ENCODE data around the gene QRICH2.

Gene QRICH2

DNA sequence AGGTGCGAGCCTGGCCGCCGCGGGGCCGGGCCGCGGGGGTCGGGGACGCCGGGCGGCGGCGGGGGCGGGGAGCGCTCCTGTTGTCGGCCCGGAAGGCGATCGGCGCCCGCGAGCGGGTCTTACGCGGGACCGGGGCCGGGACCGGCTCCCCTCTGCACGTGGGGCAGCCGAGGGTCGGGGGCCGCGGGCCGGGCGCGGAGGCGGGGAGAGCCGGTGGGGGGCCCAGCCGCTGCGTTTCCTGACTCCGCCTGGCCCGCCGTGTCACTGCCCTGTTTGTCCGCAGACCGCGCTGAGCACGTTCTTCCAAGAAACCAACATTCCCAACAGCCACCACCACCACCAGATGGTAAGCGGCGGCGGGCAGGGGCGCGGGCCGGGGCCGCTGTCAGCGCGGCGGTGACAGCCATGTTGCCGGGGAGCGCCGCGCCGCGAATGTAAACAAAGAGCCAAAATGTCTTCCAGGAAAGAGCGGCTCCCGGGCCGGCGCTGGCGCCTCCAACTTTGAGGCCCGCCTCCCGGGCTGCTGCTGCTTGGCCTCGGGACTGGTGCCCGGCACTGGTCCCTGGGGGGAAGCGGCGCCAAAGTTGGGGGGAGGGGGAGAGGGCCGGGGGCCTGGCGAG, 42.3 kb downstream of the QRICH2 start:
- peak; percentile 46 to 63 for DNase-seq

DNA sequence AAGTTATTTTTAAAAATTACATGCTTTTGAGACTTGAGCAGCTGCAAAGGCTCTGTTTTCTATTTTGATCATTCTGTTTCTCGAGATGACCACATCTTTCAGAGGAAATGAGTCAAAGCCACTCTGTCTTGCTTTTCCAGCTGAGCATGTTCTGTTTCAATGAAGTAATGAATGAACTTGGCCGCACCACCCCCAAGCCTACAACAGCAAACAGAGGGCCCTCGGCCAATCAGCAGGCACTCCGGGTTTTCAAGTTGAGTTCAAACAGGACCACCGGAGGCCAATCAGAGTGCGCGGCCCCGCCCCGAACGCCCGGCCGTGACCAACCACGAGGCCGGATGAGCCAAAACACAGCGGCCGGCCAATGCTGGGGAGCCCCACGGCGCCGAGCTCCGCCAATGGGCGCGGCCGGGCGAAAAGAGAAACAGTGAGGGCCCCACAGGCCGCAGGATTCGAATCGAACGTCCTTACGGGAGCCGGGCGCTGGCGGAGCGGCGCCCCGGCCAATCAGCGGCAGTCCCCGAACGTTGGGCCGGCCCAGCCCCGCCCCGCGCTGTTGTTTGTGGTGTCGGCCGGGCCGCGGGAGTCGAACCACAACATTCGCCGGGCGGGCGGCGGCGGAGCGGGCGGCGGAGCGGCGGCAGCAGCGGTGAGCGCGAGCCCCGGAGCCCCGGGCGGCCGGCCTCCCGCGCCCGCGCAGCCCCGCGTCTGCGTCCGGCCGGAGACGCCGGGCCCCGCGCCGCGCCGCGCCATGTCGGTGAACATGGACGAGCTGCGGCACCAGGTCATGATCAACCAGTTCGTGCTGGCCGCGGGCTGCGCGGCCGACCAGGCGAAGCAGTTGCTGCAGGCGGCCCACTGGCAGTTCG, 43.1 kb downstream of the QRICH2 start, which contains the start of gene UBALD2:
Gene UBALD2, plus strand, starts transcription at position 594 of the 869 bp plus-strand sequence. Its CDS starts 158 bp downstream, at position 752.
- peak; percentile 99 for DNase-seq

DNA sequence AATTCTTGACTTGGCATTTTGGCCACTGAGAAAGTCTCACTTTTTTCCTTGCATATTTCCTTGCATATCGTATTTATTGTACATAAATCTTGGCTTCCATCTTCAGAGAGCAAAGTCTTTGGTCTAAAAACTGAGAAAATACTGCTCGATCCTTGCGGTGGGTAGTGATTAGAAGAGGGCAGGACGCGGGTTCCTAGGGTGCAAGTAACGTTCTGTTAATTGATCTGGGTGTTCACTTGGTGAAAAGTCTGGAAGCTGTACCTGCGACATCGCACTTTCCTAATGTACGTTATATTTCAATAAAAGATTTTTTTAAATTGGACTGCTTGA, 43.7 kb downstream of the QRICH2 start:
- DNase-seq: no peak

DNA sequence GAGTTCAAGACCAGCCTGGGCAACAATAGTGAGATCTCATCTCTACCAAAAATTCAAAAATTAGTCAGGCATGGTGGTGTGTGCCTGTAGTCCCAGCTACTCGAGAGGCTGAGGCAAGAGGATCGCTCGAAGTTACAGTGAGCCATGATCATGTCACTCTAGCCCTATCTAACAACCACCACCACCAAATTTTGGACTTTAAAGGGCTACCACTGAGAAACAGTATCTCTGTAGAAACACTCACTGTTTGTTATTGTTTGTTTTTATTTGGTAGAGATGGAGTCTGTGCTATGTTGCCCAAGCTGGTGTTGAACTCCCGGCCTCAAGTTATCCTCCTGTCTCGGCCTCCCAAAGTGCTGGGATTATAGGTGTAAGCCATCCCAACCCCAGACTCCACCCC, 44.2 kb downstream of the QRICH2 start:
- DNase-seq: no peak

DNA sequence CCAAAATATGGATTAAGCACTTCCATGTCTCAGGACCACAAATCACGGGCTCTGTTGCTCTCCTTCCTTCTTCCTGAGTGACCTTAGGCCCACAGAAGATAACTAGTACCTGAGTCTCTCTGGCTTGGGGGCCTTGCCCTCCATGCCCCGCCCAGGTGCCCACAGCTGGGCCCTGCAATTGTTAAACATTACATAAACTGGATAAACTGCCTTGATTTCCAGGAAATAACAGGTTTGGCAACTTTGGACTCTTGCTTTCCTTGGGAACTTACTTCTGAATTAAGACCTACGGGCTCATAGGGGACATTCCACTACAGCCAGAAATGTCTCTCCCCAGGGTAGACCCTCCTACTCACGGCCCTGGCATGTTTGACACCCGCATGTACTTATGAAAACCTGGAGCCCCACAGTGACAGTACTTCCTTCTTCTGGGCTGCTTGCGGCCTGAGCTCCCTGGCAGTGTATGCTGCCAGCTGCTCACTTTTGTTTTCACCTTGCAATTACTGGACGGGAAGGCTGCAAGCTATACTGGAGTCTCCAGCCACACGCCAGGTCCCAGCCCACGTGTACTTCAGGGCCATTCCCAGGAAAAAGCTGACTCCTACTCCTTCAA, 45.2 kb downstream of the QRICH2 start:
- DNase-seq: peak in 1 of 2 donors; percentile 49

DNA sequence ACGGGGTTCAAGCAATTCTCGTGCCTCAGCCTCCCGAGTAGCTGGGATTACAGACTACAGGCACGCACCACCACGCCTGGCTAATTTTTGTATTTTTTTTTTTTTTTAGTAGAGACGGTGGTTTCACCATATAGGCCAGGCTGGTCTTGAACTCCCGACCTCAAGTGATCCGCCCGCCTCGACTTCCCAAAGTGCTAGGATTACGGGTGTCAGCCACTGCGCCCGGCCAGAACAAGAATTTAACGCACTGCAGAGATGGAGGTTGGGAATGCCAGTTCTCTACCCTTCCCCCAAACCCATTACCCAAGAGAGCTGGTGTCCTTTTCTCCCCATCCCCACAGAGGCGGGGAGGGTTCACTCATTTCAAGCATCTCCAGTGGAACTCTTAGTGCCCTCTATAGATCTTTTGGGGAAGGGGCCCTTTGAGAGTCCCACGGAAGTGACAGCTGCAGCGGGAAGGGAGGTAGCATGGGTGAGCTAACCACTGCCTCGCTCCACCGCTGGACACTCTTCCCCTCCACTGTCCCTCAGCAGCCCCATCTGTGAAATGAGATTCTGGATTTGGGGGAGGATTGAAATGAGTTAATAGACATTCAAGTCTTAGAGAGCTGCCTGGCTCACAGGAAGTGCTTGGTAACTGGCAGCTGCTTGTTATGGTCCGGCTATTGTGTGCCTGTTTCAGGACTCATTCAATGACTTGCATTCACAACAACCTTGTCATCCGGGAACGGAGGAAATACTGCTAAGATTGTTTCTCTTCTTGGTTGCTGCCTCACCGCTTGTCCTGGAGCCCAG, 46.5 kb downstream of the QRICH2 start:
- DNase-seq: no peak

DNA sequence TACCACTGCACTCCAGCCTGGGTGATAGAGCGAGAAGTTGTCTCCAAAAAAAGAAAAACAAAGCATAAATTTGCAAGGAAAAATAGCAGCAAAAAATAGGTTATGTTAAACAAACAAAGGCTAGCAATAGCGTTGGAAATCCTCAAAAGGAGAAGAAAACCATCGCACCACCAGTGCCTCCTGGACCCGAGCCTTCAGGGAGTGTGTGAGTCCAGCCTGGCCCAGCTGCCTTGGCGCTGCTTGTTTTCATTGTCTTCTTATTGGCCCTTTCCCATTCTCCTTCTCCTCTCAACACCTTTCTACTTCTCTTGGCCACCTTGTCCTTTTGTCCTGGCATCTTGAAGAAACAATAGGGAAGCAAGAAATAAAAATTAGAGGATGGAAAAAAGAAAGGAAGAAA, 47.4 kb downstream of the QRICH2 start:
- no peak for DNase-seq

DNA sequence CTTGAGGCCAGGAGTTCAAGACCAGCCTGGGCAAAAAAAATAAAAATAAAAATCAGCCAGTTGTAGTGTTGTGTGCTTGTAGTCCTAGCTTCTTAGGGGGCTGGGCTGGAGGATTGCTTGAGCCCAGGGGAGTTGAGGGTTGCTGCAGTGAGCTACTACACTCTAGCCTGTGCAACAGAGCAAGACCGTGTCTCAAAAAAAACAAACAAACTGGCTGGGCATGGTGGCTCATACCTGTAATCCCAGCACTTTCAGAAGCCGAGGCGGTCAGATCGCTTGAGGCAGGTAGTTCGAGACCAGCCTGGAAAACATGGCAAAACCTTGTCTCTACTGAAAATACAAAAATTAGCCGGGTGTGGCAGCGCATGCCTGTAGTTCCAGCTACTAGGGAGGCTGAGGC, 47.9 kb downstream of the QRICH2 start:
- no peak for DNase-seq

DNA sequence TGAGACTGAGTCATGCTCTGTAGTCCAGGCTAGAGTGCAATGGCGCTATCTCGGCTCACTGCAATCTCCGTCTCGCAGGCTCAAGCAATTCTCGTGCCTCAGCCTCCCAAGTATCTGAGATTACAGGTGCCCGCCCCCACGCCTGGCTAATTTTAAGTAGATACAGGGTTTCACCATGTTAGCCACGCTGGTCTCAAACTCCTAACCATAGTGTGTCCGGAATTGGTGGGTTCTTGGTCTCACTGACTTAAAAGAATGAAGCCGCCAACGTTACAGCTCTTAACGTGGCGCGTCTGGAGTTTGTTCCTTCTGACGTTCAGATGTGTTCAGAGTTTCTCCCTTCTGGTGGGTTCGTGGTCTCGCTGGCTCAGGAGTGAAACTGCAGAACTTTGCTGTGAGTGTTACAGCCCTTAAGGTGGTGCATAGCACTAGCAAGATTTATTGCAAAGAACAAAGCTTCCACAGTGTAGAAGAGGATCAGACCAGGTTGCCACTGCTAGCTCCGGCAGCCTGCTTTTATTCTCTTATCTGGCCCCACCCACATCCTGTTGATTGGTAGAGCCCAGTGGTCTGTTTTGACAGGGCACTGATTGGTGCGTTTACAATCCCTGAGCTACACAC, 51.5 kb downstream of the QRICH2 start:
- peak; percentile 72 to 74 for DNase-seq

DNA sequence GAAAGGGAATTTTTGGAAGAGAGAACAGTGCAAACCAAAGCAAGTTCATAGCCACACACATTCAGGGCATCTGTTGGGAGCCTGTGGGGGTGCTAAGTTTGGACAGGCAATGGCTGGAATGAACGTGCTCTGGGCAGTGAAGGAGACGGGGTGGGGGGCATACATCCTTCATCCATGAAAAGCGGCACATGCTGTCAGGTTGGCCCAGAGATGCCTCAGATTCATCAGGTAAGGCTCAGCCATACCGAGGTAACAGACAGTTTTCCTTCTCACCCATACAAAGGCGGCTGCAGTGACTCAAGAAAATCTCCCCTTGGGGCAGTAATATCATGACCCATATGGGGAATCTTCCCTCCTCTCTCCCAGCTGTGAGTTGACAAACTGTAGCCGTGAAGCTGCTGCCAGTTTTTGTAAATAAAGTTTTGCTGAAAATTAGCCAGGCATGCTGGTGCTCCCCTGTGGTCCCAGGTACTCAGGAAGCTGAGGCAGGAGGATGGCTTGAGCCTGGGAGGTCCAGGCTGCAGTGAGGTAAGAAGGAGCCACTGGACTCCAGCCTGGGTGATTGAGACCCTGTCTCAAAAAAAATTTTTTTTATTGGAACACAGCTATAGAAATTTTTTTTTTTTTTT, 52.2 kb downstream of the QRICH2 start:
- DNase-seq: peak in 1 of 2 donors; percentile 4

DNA sequence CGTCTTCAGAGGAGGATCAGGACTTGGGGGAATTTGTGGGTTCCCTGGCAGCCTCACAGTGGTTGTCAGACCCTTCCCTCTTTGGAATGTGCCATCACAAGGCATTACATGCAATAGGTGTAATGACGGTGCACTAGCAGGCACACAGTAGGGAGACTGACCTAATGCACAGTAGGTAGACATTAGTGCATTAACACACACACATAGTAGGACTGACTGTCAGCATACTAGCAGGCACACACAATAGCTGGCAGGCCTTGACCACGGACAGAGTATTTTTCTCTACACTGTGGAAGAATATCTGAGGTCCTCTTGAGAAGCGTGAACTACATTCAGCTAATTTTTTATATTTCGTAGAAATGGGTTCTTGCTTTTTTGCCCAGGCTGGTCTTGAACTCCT, 53.8 kb downstream of the QRICH2 start:
- no peak for DNase-seq

DNA sequence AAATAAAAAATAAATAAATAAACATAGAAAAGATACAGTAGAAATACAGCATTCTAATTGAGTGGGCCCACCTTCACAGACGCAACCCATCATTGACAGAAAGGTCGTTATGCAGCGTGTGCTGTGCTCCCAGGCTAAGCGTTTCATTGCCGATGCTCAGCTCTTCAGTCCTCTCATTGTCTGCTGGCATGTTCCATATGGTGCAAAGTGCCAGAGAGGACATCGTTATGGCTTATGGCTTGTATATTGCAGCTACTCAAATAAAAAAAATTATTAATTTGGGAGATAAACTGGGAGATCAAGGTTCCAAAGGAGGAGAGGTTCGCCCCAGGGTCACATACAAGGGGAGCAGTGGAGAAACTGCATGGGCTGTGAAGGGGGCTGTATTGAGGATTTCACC, 54.2 kb downstream of the QRICH2 start:
- DNase-seq: no peak

DNA sequence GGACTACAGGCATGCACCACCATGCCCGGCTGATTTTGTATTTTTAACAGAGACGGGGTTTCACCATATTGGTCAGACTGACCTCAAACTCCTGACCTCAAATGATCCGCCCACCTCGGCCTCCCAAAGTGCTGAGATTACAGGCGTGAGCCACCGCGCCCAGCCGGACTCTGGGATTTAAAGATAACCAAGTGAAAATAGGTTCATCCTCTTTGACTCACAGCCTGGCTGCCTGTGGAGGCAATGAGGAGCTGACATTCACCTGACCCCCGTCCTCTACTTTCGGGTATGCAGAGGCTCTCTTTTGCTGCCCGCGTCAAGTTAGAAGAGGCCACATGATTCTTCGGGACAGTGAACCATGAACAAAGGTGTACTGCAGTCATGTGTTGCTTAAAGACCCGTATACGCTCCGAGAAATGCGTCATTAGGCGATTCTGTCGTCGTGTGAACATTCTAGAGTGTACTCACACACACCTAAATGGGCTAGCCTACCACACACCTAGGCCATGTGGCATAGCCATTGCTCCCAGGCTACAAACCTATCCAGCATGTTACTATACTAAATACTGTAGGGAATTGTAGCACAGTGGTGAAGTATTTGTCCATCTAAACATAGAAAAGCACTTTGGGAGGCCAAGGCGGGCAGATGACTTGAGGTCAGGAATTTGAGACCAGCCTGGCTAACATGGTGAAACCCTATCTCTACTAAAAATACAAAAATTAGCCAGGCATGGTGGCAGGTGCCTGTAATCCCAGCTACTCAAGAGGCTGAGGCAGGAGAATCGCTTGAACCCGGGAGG, 54.9 kb downstream of the QRICH2 start:
- peak in 1 of 2 donors; percentile 10 for DNase-seq

DNA sequence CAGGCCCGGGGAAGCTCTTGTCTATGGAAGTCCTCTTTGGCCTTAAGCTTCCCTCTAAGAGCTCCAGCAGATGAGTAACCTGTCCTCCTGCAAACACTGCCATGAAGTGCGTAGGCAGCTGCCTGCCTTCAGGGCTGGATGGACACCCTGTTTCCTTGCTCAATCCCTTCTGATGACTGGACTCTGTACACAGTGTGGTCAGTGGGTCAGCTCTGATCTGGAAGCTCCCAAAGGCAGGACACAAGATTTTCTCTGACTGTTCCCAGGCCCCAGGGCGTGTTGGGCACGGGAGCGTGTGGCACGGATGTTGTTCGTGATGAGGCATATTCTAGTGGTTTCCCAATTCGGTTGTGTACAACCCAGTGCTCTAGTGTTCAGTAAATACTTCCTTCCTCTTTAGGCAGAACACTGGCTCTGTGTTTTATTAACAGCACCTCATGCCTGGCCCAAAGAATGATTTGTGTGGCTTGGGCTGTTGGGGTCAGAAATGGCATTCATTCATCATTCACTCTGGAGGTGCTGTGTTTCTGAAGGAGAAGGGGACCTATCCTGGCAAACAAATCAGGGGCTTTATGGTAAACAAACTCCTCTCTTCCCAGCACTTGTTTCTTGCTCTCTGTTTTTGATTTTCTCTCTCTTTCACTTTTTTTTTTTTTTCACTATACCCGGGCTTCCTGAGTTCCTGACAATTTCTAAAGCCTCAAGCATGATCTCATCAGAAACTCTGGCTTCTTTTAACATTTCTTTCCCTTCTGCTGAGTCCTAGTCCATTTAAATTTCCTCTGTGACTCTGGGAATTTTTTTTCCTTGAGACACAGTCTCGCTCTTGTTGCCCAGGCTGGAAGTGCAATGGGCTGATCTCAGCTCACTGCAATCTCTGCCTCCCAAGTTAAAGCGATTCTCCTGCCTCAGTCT, 55.8 kb downstream of the QRICH2 start:
- DNase-seq: peak; percentile 62 to 68

DNA sequence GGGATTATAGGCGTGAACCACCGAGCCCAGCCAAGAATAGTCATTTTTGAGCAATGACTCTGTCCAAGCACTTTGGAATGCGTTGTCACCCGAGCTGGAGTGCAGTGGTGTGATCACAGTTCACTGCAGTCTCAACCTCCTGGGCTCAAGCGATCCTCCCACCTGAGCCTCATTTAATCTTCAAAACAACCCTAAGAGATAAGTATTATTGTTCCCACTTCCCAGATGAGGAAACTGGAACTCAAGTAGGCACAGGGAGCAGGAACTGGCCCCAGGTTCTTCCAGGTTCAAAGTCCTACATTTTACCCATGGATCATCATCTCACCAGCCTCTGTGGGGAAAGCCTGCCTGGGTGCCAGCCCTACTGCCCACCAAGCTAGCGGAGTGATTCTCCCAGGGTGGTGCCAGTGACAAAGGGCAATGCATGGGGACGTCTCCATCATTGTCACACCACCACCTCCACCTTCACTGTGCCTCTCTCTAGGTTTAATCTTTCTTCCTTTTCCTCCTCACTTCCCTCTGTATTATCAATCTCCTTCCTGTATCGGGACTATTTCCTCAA, 56.5 kb downstream of the QRICH2 start:
- no peak for DNase-seq

DNA sequence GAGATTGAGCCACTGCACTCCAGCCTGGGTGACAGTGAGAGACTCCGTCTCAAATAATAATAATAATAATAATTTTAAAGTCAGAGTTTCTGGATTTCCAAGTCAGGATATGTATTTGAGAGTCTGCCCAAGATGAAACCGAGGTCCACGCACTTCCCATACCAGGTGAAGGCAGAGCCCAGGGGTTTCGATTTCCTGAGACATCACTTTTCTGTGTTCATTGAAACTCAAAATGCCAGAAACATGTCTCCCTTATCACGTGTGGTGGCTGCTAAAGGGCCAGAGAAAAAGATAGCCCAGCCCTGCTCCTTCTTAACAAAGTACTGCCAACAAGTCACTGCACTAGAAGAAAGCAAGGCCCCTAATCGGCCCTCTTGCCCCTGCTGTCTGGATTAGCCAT, 57.9 kb downstream of the QRICH2 start:
- DNase-seq: no peak

DNA sequence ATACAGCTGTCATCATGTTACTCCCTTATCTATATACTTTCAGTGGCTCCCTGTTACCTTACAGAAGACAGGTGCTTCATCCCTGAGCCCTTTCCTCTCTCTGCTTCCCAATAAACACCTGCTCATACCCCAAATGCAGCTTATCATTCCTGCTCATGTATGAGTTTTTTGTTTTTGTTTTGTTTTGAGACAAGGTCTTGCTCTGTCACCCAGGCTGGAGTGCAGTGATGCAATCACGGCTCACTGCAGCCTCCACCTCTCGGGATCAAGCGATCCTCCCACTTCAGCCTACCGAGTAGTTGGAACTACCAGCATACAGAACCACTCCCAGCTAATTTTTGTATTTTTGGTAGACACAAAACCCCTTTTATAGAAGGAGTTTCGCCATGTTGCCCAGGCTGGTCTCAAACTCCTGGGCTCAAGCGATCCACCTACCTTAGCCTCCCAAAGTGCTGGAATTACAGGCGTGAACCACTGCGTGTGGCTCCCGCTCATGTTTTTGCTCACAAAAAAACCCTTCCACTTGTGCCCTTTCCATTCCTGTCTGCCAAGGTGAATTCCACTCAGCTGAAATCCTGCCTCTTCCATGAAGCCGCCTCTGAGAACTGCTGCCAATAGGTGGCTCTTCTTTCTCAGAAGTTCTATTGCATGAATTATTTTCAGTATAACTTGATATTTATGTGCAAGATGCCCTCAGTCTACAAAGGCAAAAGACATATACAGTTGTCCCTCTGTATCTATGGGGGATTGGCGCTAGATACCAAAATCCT, 59.9 kb downstream of the QRICH2 start:
- DNase-seq: no peak

DNA sequence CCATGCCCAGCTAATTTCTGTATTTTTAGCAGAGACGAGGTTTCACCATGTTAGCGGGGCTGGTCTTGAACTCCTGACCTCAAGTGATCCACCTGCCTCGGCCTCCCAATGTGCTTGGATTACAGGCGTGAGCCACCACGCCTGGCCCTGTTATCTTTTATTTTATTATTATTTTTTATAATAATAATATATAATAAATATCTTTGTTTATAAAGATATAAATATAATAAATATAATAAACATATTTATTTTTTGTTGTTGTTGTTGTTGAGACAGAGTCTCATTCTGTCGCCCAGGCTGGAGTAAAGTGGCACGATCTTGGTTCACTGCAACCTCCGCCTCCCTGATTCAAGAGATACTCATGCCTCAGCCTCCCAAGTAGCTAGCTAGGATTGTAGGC, 60.8 kb downstream of the QRICH2 start:
- DNase-seq: no peak
